ENCODE measurements around the gene THSD8. TPM values are rescaled to one million over a fixed set of nuclear protein-coding genes. Genes with fewer than 3 reads are reported as not detected.

Gene THSD8
- total and polyA plus RNA-seq, 2 of the 8 experiments (the other 6 are each of a cell fraction or from before 2014, with no cell fraction given) = 8.2 to 42.3 TPM

DNA sequence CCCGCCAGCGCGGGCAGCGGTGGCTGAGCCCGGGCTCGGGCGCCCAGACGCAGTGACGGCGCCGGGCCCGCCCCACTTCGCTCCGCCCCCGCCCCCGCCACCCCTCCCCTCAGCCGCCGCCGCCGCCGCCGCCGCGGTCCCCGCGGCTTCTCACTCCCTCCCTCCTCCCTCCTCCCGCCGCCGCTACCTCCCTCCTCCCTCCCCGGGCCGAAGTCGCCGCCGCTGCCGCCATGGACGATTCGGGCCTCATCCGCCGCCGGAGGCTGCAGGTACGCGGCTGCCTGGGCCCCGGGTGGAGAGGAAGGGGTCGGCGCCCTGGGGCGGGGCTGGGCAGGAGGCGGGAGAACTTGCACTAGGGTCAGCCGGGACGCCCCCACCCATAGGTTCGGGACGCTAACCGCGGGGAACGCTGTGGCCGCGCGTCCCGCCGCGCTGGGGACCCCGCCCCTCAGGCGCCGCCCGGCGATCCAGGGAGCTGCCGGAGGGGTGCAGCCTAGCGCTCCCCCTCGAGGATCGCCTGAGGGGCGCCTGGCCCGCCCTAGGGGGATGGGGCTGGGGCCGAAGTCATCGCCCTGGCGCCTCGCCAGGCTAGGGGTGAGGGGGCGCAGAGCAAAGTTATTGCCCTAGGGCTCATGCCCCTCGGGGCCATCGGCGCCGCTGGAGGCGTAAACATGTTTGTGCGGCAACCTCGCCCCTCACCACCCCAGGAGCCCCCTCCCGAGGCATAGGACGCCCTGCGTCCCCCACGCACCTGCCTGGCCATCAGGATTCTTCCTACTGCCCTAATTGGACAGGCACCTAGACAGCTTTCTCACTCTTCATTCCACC lies 32.1 kb downstream of the THSD8 start:
- H3K4me2 ChIP-seq (ENCODE audit: insufficient read depth in 1 of 2, low read depth in 2 of 2, low read length in 2 of 2) = peak overlapping the region; percentile 81 to 88
- POLR2A ChIA-PET (ENCODE audit: partially characterized antibody) = interaction anchor here (0.7 to 2.3 kb wide), 10 partner anchors 9 to 111 kb away, joined by 3 to 13 read pairs (median 4); partner anchors contain the start of genes DNASE2 and TNPO2
- H2BK20ac ChIP-seq (ENCODE audit: low read length) = no peak overlapping the region
- H4K91ac ChIP-seq (replicated peaks; ENCODE audit: insufficient read length, low read length) = no peak overlapping the region
- CTCF ChIA-PET (ENCODE audit: partially characterized antibody) = interaction anchor here (0.8 to 2.7 kb wide), 7 partner anchors 9 to 55 kb away, joined by 3 to 11 read pairs (median 6); partner anchors contain the start of gene RNASEH2A
- H2BK12ac ChIP-seq (ENCODE audit: low read depth, low read length) = 0 out of 2 replicates have a peak overlapping the region, but pooled peaks have one; percentile 88
- H3K14ac ChIP-seq (ENCODE audit: insufficient read length) = no peak overlapping the region
- H3K79me1 ChIP-seq (ENCODE audit: low read depth, low read length) = no peaks in the 10 kb centered on the region
- H3K23me2 ChIP-seq (ENCODE audit: low read depth, low read length) = peaks cover 21% of the 10 kb centered on the region
- H2BK5ac ChIP-seq (ENCODE audit: low read depth, low read length) = no peak overlapping the region; the same call in 1 of the 2 replicates
- H4K20me1 ChIP-seq (replicated peaks in 1 of 2; ENCODE audit: control insufficient read depth in 1 of 2, insufficient read depth in 2 of 2, low read length in 2 of 2) = peaks cover 2 to 10% of the 10 kb centered on the region in 2 experiments
- no peak overlapping the region for H2AK5ac ChIP-seq (ENCODE audit: low read depth, low read length)
- peak in 1 of 2 experiments; percentile 79 for DNase-seq (ENCODE audit: low read depth in 1 of 2, low spot score in 2 of 2)
- 0 out of 2 replicates have a peak overlapping the region, but pooled peaks have one; percentile 84 for H2BK15ac ChIP-seq (ENCODE audit: low read length)
- H3K18ac ChIP-seq (ENCODE audit: extremely low read depth, low read length) = peak overlapping the region; percentile 87
- WGBS, 2 experiments (ENCODE audit: extremely low coverage in 1 of 2, insufficient coverage in 1 of 2, insufficient read length in 1 of 2, insufficient replicate concordance in 2 of 2, low coverage in 1 of 2, low lambda C conversion rate in 2 of 2, missing lambda C conversion rate in 1 of 2) = 1% methylated on average over 39 of the region's 87 CpGs; no CpG with 5 or more reads in 1 of the 2 experiments
- H3K79me2 ChIP-seq (ENCODE audit: control insufficient read depth in 1 of 2, insufficient read depth in 2 of 2, low read length in 2 of 2) = no peaks in the 10 kb centered on the region
- H2BK120ac ChIP-seq (replicated peaks; ENCODE audit: low read depth, low read length) = no peak overlapping the region
- H4K8ac ChIP-seq (ENCODE audit: extremely low read depth, insufficient read depth, low read length) = peak overlapping the region; percentile 73
- H3K4me3 ChIP-seq (ENCODE audit: extremely low read depth in 1 of 4, insufficient read depth in 2 of 4, low read depth in 3 of 4, low read length in 4 of 4) = peak overlapping the region; percentile 62 to 81 (median 70)
- H3K9ac ChIP-seq (replicated peaks in 1 of 4; ENCODE audit: extremely low read depth in 1 of 4, low read depth in 3 of 4, low read length in 3 of 4) = peak overlapping the region in 1 of 4 experiments; percentile 38; a peak in 1 of 7 replicates
- no peak for FAIRE-seq
- no peak overlapping the region for H3K4ac ChIP-seq (replicated peaks; ENCODE audit: insufficient read length, low read depth, low read length)
- no peak overlapping the region for H2AFZ ChIP-seq (ENCODE audit: low read length)
- peak overlapping the region; percentile 81 for H3K56ac ChIP-seq (replicated peaks; ENCODE audit: insufficient read length, low read depth, low read length)
- TF ChIP-seq ASH2L (IDR thresholded peaks at IDR 0.05; ENCODE audit: low read length) = peak; percentile 64
- peak; percentile 47; the same call in 1 of the 2 replicates for TF ChIP-seq PHF8 (conservative IDR thresholded peaks at IDR 0.05; ENCODE audit: low read depth, low read length)
- peak; percentile 88 for TF ChIP-seq KDM4A (IDR thresholded peaks at IDR 0.05; ENCODE audit: low read depth, low read length, severe bottlenecking)
- 0 out of 2 replicates have a peak, but pooled peaks have one; percentile 18 for TF ChIP-seq TAF1 (IDR thresholded peaks at IDR 0.05; ENCODE audit: low read depth, low read length)
- TF ChIP-seq RBBP5 (IDR thresholded peaks at IDR 0.05; ENCODE audit: borderline replicate concordance, low read depth, low read length) = peak; percentile 52; the same call in 1 of the 2 replicates
- no peak for TF ChIP-seq JUN (IDR thresholded peaks at IDR 0.05; ENCODE audit: low read depth, low read length)
- TF ChIP-seq, protein P1, sequence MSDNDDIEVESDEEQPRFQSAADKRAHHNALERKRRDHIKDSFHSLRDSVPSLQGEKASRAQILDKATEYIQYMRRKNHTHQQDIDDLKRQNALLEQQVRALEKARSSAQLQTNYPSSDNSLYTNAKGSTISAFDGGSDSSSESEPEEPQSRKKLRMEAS (IDR thresholded peaks at IDR 0.05) = no peak
- TF ChIP-seq RNF2 (IDR thresholded peaks at IDR 0.05; ENCODE audit: borderline replicate concordance, low read depth, low read length, missing control alignments, poor library complexity, severe bottlenecking) = no peak
- no peak overlapping the region for H3K23ac ChIP-seq (ENCODE audit: insufficient read length)
- H3K9me3 ChIP-seq (ENCODE audit: insufficient read depth in 2 of 2, low read depth in 1 of 2, low read length in 1 of 2) = no peaks in the 10 kb centered on the region
- no peak overlapping the region for H3K27ac ChIP-seq (ENCODE audit: low read depth, low read length)
- H4K5ac ChIP-seq (ENCODE audit: insufficient read length, low read depth, low read length) = peak overlapping the region; percentile 40
- H3K36me3 ChIP-seq (ENCODE audit: control insufficient read depth in 2 of 4, insufficient read depth in 4 of 4, low read length in 3 of 4) = no peaks in the 10 kb centered on the region
- peaks cover under 1 to 32% (median 16%) of the 10 kb centered on the region in 4 experiments for H3K4me1 ChIP-seq (replicated peaks in 1 of 4; ENCODE audit: control insufficient read depth in 3 of 4, insufficient read depth in 4 of 4, low read length in 3 of 4)
- H3K27me3 ChIP-seq (replicated peaks in 1 of 4; ENCODE audit: control insufficient read depth in 3 of 4, extremely low read depth in 1 of 4, insufficient read depth in 3 of 4, low read length in 3 of 4) = peaks cover 0 to 13% (median 9%) of the 10 kb centered on the region in 4 experiments; a peak in 5 of 7 replicates

All from H1 (cell line).